LNCaP clone FGC (cell line): ENCODE results near the gene RALGPS1.
A peak's percentile ranks its signal among the peaks of the same experiment; 100 is the strongest.

Experiments used
- DNase-seq: peaks from one replicate; pipeline ENCODE4 v3.0.0-alpha.2; 2011; ENCODE audit warnings: low read depth
- H3K4me3 ChIP-seq: 2 replicates; pipeline ENCODE4 v1.5.1; 2011; ENCODE audit warnings: mild to moderate bottlenecking, low read depth, low read length, control low read depth
- TF ChIP-seq, protein P1 (sequence below): IDR thresholded peaks from 2 replicates; pipeline ENCODE4 v1.5.1; 2012; ENCODE audit warnings: mild to moderate bottlenecking; ENCODE audit not compliant: control insufficient read depth, insufficient read depth; ENCODE audit errors: extremely low read depth

RALGPS1 gene

DNA sequence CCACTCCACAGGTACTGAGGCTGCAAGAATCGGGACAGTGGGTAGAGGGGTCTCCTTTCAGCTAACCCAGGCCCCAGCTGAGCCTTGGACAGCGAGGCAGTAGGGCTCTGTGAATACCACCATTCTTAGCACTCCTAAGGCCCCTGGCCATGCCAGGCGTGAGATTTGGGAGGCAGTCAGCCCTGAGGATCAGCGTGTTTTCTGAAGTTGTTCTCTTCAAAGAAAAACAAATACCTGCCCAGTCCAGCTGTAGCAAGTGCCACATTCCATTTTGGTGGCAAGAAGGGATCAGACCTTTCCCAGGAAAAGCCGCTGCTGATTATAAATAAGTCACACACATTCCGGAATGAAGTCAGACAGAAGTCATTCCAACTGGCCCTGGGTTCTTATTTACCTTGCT is 47.8 kb downstream of the RALGPS1 start:
- DNase-seq, result no peak
- TF ChIP-seq, protein P1, sequence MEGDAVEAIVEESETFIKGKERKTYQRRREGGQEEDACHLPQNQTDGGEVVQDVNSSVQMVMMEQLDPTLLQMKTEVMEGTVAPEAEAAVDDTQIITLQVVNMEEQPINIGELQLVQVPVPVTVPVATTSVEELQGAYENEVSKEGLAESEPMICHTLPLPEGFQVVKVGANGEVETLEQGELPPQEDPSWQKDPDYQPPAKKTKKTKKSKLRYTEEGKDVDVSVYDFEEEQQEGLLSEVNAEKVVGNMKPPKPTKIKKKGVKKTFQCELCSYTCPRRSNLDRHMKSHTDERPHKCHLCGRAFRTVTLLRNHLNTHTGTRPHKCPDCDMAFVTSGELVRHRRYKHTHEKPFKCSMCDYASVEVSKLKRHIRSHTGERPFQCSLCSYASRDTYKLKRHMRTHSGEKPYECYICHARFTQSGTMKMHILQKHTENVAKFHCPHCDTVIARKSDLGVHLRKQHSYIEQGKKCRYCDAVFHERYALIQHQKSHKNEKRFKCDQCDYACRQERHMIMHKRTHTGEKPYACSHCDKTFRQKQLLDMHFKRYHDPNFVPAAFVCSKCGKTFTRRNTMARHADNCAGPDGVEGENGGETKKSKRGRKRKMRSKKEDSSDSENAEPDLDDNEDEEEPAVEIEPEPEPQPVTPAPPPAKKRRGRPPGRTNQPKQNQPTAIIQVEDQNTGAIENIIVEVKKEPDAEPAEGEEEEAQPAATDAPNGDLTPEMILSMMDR, result no peak
- H3K4me3 ChIP-seq, result no peak overlapping the region

- TF ChIP-seq, protein P1, result no peak
- no peak overlapping the region for H3K4me3 ChIP-seq
- no peak for DNase-seq
Measured at GRCh38 chr9:126965077-126965476, 50.5 kb downstream of the RALGPS1 start.

- DNase-seq, result no peak
- H3K4me3 ChIP-seq, result no peak overlapping the region
- TF ChIP-seq, protein P1, result peak; percentile 95
Measured at GRCh38 chr9:126965541-126966428, 51.2 kb downstream of the RALGPS1 start.

DNA sequence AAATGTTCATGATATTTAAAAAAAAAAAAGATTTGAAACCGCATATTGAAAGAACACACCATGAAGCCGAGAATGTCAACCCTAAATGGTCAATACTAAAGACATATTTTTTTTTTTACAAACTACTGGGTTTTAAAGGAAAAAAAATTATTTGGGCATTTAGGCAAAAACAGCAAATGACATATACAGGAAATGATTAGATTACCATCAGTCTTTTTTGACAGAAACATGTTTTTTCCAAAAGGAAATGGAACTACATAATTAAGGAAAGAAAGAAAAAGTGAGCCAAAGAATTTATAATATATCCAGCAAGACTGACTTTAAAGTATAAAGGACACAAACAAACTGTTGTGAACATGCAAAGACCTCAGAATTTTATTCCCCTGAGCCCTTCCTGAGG is 56.7 kb downstream of the RALGPS1 start:
- no peak for DNase-seq
- H3K4me3 ChIP-seq, result no peak overlapping the region
- TF ChIP-seq, protein P1, result no peak

- H3K4me3 ChIP-seq, result no peak overlapping the region
- TF ChIP-seq, protein P1, result no peak
- no peak for DNase-seq
Measured at GRCh38 chr9:126973651-126974529, 59.3 kb downstream of the RALGPS1 start.

DNA sequence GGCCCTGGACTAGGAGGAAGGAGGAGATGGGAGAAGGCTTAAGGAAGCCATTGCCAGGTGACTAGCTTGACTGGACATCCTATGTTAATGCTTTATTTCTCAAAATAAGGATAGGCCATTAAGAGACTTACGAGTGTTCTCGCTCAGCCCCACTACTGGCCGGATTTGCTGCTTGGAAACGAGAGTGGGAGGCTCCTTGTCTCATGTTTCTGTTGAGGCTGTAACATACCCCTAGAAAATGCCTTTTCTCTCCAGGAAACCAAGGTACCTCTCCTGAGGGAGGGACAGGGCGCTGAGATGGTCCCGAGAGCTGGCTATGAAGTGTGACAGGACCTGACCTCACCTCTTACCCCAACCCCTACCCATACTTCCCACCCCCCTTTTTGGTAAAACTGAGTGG is 60.0 kb downstream of the RALGPS1 start:
- H3K4me3 ChIP-seq, result no peak overlapping the region
- TF ChIP-seq, protein P1, result no peak
- no peak for DNase-seq
